GM21447 (cell line): Measurements from ENCODE around the gene NADK2.
A peak's percentile ranks its signal among the peaks of the same experiment; 100 is the strongest.
"Not testable (repeated sequence)": the region's sequence is repeated elsewhere in the genome, so short reads cannot be mapped to it uniquely, and the experiment has no call there.

ENCODE experiments used
- ATAC-seq: cut with Tn5 transposase; IDR thresholded peaks from one replicate; pipeline ENCODE4 v1.9.1; 2021; ENCODE audit not compliant: unreplicated experiment

The NADK2 gene, protein sequence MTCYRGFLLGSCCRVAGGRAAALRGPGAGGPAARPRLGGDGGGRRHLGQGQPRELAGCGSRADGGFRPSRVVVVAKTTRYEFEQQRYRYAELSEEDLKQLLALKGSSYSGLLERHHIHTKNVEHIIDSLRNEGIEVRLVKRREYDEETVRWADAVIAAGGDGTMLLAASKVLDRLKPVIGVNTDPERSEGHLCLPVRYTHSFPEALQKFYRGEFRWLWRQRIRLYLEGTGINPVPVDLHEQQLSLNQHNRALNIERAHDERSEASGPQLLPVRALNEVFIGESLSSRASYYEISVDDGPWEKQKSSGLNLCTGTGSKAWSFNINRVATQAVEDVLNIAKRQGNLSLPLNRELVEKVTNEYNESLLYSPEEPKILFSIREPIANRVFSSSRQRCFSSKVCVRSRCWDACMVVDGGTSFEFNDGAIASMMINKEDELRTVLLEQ

DNA sequence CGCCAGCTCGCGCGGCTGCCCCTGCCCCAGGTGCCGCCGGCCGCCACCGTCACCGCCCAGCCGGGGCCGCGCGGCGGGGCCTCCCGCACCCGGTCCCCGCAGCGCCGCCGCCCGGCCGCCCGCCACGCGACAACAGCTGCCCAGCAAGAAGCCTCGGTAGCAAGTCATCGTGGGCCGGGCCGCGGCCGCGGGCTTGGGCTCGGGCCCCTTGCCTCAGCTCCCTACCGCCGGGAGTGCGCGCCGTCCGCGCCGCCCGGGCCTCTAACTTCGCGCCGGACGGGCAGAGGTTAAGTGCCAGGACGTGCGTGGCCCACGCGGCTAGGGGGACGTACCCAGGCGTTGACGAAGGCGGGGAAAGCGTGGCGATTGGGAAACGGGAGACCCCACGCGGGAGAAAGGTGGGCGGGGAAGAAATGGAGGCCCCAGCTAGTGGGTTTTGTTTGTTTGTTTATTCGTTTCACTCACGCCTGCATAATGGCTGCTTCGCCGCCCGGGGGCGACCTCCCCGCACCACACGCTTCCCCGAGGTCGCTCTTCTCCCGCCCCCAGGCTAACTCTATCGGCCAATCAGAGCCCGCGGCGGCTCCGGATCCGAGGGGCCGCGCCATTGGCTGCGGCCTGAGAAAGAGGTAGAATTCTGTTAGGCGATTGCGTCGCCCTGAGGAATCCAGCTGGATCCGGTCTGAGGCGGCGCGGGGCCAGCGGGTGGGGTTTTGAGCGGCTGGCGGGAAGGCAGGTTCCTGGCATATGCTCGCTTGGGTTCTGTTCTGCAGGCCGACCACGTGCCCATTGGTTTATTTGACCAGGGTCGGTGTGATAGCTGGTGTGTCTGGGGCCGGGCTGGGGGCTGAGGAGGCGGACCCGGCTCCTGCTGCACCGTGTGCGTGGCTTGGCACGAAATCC is at the start of gene NADK2:
Gene NADK2 (minus strand): TSS at position 295 of the 903 bp plus-strand sequence. CDS start 127 bp downstream, at position 168.
- ATAC-seq: peak; percentile 89

DNA sequence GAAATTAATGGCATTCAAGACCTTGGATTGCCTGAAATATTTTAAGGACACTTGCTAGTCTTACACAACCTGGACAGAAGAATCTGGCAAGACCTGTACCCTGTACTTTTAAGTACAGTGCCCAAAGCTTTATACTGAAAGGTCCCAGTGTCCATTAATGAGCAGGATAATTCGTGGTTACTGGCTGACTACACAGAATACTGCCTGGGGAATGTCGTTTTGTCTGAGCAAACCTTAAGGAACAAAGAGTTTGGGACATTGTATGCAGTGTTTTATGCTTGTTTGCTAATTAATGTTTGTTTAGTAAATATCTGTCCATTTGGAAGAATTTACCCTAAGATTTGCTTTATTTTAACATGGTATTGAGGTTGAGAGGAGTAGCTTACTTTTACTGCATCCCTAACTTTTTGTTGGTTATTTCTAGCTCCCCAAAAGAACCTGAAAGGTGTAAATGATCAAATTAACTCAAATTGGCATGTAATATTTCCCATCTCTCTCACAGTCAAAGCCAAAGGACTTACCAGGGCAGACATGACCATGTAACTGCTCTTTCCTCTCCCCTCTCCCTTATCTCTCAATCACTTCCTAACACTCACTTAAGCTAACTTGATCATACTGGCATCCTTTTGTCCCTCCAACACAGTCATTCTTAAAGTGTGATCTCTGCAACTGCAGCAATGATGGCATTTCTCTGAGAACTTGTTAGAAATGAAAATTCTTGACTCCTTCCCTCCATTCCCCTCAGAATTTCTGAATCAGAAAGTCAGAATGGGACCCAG is 44.3 kb upstream of the NADK2 start:
- no peak for ATAC-seq

DNA sequence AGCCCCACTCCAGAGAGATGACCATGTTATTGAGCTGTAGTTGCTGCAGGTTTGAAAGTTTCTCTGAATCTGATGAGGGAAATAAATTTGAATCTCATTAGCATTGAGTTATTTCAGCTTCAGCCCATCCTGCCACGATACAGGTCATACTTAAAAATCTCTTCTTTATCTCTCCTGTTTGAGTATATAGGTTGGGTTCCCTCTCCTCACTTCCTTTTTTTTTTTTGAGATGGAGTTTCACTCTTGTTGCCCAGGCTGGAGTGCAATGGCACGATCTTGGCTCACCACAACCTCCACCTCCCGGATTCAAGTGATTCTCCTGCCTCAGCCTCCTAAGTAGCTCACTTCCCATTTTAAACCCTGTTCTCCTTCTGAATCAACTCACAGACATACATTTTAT is 42.0 kb upstream of the NADK2 start:
- ATAC-seq: not testable (repeated sequence)

DNA sequence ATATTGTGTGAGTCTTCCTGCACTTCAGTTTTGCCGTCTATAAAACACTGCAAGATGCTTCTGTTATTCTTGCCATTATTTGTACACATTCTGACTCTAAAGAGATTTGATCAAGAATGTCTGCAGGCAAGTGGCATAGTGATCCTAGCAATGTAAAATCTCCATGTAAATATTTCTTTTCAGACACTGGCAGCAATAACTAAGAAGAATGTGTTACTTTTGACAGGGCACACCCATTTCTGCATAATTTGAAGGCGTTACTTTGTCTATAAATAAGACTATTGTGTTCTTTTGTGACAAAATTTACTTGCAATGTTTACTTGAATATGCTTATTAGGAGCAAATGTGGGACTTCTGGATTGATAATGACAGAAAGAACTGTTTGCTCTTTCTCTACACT is 39.9 kb upstream of the NADK2 start:
- ATAC-seq: no peak

DNA sequence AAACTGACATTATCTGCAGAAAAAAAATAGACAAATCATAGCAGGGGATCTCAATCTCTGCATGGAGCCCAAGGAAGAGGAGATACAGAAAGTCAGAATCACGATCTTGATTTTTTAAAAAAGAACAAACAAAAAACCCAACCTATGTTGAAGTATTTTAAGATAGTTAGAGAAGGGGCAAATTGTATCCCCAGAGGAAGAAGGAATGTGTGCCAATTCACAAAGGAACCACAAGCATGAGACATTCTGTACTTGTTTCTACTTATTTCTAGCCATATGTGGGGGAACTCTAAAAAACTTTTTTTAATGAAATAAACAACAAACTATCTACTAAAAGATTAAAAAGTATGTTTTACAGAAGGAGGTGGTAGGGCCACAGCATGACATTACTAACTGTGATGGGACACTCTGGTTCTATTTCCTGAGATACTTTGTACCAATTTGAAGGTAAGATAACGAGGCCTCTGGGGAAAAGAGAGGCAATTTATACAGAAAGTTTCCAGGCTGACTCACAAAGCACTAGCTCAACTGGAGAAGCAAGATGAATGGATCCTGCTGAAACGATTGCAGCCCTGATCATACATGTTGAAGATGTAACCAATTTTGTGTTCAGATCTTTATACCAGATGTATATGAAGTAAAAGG is 37.5 kb upstream of the NADK2 start:
- no peak for ATAC-seq

DNA sequence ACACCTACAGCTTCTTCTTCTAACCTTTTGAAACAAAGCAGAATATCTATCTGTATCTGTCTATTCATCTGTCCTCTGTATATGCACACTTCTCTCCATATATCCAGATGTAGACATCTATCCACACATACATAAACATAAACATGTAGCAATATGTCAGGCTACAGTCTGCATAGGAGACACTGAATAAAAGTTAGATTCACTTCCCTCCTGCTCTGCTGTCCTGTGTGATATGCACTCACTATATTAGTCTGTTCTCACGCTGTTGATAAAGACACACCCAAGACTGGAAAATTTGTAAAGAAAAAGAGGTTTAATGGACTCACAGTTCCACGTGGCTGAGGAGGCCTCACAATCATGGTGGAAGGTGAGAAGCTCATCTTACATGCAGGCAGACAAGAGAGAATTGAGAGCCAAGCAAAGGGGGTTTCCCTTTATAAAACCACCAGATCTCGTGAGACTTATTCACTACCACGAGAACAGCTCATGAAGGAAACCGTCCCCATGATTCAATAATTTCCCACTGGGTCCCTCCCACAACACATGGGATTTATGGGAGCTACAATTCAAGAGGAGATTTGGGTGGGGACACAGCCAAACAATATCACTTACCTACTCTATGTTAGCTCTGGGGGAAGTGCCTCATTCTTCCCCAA is 35.9 kb upstream of the NADK2 start:
- ATAC-seq: no peak

DNA sequence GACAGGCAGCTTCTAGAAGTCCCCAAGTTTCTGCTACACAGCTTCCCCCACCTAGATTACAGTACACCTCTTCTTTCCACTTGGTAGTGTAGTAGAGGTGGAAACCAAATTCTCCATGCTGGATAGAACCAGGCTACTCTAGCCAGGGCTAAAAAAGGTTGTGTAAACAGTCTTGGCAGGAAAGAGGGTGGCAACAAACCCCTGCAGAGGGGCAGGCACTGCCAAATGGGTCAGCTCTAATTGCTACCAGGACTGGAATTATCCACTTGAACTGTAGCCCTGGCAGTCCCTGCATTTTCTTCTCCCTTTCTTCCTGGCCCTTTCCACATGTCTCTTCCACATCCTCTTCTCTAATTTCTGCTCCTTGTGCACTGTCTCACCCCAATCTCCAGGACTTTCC is 35.1 kb upstream of the NADK2 start:
- no peak for ATAC-seq

DNA sequence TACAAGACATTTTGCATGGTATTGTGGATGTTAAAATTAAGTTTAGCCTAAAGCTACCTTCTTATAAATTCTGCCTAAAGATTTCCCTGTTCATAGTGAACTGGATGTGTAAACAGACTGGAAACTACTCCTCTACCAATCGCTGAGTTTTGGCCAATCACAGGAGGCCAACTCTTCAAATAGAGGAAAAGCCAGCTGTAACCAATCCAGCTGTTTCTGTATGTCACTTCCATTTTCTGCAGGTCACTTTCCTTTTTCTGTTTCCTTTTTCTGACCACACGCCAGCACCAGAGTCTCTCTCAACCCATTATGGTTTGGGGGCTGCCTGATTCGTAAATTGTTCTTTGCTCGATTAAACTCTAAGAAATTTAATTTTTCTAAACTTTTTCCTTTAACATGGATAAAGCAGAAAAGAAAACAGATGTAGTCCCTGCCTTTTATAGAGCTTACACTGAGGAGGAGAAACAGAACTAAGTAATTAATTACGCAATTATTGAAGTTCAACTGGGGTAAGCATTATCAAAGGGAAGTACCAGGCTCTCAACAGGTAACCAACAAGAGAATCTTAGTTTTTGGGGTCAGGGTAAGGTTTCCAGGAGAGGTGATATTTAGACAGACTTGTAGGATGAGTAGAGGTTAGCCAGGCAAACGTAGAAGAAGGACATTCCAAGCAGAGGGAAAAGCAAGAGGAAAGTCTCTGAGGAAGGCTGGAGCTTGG is 32.2 kb upstream of the NADK2 start:
- no peak for ATAC-seq

DNA sequence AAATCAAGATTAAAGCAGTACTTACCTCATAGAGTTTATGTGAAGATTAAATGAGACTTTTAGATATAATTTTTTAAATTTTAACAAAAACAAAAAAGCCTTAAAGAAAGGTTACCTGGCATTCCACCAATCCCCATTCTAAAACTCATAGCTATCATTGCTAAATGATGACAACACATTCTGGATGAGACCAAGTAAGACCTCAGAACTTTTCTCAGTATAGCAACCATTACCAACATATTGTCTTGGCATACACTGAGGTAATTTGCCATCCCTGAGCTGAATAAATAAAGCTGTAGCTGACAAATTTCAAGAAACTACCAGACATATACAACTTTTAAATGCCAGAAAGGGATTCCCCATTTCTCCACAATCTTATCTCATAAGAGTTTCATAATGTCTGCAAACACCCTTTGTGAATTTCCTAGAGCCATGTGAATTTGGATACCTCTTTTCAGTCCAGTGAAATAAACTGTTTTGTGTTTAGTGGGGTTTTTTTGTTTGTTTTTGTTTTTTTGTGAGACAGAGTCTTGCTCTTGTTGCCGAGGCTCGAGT is 30.5 kb upstream of the NADK2 start:
- no peak for ATAC-seq

DNA sequence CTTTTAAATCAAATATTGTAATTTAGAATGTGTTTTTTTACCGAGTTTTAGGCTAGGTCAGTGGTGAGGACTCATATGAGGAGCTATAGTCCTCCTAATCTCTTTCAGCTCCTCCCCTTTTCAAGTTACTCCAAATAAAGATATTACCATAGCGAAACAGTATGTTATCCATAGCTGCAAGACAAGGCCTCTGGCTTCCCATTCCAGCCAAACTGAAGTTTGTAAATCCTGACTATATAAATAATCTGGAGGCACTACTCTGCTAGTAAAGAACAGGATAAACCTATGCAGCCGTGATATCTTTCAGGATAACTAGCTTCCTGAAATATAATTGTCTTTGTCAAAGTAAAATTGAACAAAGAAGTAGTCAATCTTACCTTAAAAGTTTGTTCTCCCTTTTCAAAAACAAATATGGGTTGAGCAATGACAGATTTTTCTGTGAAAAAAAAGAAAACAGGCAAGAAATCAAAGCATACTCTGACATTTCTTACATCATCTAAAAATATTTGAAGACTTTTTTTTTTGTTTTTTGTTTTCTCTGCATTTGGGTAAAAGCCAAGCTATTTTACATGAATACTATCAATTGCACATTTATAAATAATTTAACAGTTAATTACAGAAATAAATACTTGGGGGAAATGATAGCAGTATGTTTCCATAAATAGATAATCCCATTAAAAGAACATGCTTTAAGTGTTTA is 29.3 kb upstream of the NADK2 start:
- ATAC-seq: no peak

DNA sequence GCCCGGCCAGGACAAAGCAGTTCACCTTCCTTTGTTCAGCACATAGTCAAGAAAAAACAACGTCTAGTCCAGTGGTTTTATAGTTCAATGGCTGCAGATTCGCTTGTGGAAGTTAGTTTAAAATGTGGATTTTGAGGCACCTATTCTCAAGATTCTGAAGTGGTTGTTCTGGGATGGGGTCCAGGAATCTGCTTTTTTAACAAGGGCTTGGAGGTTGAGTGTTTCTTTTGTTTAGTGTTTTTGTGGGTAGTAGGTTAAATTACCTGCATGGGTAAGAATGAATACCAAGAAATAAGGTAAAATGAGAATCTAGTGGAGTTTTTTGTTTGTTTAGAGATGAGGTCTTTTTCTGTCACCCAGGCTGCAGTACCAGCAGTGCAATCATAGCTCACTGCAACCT is 28.4 kb upstream of the NADK2 start:
- ATAC-seq: no peak

DNA sequence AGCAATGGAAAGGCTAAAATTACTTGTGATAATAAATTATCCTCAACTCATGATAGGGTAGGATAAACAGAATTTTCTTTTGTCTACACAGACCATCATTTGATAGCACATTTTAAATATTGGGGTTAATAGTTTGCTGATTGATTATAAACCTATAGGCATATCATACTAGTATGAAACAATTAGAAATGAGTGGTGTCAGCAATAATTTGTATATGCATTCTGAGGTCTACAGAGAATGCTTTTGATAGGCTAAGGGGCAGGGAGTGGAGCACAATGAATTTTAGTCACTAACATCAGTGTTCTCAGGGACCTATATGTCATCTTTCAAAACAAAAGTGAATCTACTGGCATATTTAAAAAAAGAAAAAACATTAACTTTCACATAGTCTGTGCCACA is 27.8 kb upstream of the NADK2 start:
- ATAC-seq: no peak

DNA sequence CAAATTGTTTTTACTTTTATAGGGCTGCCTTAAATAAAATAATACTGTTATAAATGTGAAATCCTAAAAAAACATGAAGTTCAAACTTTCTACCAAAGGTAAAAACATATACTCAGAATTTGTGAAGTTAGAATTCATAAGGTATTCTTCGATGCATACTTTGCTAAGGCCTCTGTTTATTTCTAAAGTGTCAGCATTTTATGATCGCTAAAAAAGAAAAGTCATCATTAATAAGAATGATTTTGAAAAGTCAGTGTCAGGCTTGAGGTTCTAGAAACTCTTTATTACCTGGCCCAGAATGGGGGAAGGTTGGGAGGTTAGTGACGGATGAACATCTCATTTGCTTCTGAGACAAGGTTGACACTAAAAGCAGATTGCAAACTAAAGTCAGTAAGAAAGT is 26.2 kb upstream of the NADK2 start:
- ATAC-seq: no peak

DNA sequence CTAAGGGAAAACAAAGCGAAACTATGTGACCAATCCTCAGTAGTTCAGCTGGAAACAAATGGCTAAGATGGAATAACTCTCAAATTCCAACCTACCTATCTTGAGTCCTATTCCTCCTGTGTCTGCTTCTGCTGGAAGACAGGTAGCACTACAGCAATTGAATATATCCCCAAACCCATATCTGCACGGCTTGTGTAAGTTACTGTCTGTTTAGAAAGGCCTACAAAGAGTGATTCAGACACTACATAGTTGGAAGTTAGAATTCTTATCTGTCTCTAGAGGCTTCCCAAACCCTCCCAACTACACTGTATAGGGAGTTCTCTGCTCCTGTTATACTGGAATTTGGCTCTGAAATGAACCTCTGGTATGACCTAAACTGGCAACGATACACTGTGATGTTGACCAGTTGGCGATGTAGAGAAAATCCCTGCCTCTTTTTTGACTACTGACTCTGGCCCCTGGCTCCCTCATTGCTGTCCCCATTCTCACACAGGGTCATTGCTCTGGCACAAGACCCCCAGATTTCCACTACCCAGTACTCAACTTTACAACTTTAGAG is 22.6 kb upstream of the NADK2 start:
- no peak for ATAC-seq

DNA sequence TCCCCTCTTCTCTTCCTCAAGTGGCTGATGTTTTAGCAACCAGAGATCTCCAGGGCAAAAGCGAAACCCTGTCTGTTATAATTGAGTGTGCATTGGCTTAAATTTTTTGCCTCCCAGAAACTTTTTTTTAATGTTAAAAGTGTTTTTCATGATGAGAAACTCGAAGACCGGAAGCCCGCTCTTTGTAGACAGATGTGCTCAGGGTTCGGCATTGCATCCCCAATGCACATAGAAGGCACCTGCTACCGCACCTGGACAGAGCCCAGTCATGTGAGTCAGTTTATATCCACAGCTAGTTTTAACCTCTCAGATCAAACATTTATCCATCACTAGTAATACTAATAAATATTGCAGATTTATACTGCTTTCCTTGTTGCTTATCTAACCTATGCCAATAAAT is 19.5 kb upstream of the NADK2 start:
- no peak for ATAC-seq

DNA sequence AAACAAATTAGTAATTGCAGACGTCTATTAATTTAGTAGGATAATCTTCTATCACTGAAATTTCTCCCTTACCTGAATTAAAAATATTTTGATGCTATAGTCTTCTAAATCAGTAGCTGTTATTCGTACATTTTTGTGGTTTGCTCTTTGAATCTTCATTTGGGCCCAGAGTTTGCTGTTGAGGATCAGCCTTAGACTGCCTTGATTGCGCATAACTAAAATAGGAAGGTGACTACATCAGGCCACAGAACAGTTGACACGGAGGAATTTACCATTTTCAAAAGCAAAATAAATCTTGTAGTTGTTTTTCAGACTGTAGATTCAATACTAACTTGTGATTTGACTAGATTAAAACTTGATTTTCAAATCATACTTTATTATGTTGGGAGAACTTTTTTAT is 11.8 kb upstream of the NADK2 start:
- ATAC-seq: no peak

DNA sequence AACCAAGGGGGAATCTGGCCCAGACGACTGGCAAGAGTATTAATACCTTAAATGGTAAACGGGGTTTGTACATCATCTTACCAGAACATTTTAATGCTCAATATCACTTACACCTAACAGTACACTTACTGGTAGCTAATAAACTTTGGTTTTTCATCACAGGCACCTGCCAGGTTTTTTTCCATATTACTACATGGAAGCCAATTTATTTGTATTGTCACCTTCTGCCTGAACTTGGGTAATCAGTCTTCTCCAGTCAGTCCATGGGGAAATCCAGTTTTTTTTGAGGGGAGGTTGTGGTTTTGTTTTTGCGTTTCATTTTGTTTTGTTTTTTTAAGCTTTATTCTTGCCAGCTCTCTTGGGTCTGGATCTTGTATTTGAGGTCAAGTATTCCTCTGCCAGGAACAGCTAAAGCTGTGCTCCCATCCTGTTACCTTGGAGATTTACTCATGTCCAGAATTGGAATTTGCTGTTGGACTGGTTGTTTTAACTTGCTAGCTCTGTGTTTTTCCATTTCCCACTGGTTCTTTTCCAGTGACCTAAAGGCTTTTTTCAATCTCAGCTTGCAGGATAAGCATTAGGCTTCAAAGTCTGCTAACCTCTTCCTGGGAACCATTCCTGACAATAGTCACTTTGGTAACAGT is 11.1 kb upstream of the NADK2 start:
- no peak for ATAC-seq

DNA sequence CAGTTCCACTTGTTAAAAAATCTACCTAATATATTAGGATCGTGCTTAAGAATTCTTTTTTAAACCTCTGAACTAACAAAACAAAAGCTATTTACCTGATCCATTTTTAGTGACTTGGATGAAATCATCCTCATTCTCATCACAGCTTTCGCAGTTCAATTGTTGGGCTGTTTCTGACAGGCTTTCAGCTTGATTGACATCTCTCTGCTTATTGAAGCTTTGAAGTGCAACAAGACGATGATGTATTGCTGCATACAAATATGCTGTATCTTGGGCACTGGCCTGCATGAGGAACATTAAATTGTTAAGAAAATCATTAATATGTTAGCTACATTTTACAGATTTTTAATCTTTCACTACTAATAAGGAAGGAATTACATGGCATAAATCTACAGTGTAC is 9.5 kb upstream of the NADK2 start:
- no peak for ATAC-seq
